ENCODE results near the gene CNKSR1.

The CNKSR1 gene

DNA sequence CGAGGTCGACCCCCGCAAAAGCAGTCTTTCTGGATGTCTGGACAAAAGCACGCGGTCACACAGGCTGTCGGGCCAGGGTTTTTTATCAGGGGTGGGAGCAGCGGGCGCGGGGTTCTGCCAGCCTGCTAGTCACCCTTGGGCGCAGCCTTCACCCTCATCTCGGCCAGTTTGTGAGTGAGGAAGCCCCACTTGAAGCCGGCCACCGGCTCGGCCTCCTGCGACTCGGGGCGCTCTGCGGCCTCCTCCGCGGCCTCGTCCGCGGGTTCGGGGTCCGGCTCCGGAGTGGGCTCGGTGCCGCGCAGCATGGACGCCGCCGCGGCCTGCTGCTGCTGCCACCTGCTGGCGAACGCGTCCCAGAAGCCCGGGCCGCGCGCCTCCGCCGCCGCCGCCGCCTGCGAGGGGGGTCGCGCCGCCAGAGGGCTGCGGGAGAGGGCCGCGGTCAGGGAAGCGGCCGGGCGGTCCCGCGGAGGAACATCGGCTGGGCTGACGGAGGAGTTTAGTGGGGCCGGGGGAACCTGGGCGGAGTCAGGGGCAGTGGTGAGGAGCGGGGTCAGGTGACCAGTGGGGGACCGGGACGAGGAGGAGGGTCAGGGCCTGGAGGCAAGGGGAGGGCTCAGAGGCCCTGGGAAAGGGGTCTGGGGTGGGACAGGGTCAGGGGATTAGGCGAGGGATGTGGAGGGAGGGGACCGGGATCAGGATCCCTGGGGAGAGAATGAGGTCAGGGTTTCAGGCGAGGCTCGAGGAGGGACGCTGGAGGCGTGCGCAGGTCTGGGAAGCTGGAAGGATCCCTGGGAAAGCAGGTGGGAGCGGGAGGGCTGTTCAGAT lies 13.0 kb upstream of the CNKSR1 start:
- Histone ChIP-seq H3K4me3 (replicated peaks; ENCODE audit: insufficient read depth, low read length) (peak overlapping the region; percentile 46), H3K27ac (replicated peaks) (no peak overlapping the region), H3K27me3 (ENCODE audit: insufficient read depth, poor library complexity, severe bottlenecking) (peaks cover 3% of the 10 kb centered on the region)
- no peak for TF ChIP-seq GABPA (IDR thresholded peaks at IDR 0.05; ENCODE audit: low read depth)
- DNase-seq (ENCODE audit: low read depth in 1 of 2, low spot score in 1 of 2), result peak in 1 of 2 experiments; percentile 26

DNA sequence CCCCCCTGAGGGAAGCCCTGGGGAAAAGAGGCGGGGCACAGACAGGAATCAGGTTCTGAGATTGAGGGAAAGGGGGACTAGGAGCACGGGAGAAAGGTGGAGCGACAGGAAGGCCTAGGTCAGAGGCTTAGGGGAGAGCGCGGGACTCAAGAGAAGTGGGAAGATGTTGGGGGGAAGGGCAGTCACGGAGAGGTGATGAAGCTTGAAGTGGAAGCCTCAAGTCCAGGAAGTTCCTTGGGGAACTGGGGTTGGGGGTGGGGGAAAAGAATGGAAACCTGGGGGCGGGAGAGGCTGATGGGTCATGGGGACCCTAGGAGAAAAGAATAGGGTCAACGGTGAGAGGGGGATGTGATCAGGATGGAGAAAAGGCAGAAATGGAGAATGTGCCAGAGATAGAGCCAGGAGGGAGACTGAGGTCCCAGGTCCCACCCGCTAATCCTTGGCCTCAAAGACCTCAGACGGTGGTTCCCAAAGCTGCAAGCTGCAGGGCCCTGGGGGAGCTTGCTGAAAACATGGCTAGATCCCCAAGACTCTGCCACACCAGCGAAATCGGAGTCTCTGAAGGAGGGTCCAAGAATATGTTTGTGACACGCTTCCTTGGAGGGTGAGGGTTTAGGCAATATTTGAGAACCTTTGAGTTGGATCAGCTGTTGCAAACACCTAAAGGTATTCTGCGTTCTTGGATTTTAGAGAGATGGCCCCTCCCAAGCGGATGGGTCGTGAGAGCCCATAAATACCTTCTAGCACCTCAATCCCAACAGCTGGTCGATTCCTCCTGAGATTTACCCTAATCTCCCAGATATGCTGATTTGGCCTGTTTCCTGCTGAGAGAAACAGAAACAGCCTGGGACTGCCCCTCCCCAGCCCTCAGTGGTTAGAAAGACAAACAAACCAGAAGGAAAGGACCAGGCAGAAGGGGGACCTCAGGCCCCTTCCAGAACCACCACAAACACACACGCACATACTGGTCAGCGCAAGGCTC lies 12.1 kb upstream of the CNKSR1 start:
- DNase-seq (ENCODE audit: low read depth in 1 of 2, low spot score in 1 of 2), result no peak
- TF ChIP-seq POLR2AphosphoS5 (IDR thresholded peaks at IDR 0.05; ENCODE audit: low read depth), result no peak
- TF ChIP-seq SPI1 (IDR thresholded peaks at IDR 0.05; ENCODE audit: borderline replicate concordance, low read depth), result no peak
- TF ChIP-seq, protein P1, sequence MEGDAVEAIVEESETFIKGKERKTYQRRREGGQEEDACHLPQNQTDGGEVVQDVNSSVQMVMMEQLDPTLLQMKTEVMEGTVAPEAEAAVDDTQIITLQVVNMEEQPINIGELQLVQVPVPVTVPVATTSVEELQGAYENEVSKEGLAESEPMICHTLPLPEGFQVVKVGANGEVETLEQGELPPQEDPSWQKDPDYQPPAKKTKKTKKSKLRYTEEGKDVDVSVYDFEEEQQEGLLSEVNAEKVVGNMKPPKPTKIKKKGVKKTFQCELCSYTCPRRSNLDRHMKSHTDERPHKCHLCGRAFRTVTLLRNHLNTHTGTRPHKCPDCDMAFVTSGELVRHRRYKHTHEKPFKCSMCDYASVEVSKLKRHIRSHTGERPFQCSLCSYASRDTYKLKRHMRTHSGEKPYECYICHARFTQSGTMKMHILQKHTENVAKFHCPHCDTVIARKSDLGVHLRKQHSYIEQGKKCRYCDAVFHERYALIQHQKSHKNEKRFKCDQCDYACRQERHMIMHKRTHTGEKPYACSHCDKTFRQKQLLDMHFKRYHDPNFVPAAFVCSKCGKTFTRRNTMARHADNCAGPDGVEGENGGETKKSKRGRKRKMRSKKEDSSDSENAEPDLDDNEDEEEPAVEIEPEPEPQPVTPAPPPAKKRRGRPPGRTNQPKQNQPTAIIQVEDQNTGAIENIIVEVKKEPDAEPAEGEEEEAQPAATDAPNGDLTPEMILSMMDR (IDR thresholded peaks at IDR 0.05; ENCODE audit: insufficient read depth, low read length), result no peak
- TF ChIP-seq GABPA (IDR thresholded peaks at IDR 0.05; ENCODE audit: low read depth), result no peak
- H3K4me3 ChIP-seq (replicated peaks; ENCODE audit: insufficient read depth, low read length), result no peak overlapping the region
- H3K27ac ChIP-seq (replicated peaks), result no peak overlapping the region
- peaks cover 3% of the 10 kb centered on the region for H3K27me3 ChIP-seq (ENCODE audit: insufficient read depth, poor library complexity, severe bottlenecking)

DNA sequence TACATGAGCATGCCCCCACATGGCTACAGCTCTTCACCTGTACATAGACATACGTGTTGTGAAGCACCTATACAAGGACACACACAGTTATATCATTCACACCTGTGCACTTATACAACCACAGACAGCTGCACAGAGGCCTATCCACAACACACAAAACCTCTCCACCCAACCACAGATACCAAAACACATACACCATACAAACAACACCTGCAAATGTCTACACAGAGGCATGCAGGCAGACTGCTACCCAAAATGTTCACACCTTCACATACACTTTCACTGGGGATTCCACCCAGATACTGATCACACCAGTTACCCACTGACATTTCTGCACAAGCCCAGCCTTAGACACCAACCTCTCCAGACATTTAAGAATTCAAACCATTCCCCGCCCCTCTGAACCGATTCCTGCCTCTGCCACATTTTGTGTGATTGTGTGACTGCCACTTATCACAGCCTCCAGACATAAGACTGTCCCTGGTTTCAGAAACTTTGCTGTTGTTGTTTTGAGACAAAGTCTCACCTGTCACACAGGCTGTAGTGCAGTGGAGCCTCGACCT lies 10.5 kb upstream of the CNKSR1 start:
- Histone ChIP-seq H3K27me3 (ENCODE audit: insufficient read depth, poor library complexity, severe bottlenecking) (peaks cover 3% of the 10 kb centered on the region), H3K4me3 (replicated peaks; ENCODE audit: insufficient read depth, low read length) (no peak overlapping the region), H3K27ac (replicated peaks) (no peak overlapping the region)
- DNase-seq (ENCODE audit: low read depth in 1 of 2, low spot score in 1 of 2), result no peak
- TF ChIP-seq, protein P2, sequence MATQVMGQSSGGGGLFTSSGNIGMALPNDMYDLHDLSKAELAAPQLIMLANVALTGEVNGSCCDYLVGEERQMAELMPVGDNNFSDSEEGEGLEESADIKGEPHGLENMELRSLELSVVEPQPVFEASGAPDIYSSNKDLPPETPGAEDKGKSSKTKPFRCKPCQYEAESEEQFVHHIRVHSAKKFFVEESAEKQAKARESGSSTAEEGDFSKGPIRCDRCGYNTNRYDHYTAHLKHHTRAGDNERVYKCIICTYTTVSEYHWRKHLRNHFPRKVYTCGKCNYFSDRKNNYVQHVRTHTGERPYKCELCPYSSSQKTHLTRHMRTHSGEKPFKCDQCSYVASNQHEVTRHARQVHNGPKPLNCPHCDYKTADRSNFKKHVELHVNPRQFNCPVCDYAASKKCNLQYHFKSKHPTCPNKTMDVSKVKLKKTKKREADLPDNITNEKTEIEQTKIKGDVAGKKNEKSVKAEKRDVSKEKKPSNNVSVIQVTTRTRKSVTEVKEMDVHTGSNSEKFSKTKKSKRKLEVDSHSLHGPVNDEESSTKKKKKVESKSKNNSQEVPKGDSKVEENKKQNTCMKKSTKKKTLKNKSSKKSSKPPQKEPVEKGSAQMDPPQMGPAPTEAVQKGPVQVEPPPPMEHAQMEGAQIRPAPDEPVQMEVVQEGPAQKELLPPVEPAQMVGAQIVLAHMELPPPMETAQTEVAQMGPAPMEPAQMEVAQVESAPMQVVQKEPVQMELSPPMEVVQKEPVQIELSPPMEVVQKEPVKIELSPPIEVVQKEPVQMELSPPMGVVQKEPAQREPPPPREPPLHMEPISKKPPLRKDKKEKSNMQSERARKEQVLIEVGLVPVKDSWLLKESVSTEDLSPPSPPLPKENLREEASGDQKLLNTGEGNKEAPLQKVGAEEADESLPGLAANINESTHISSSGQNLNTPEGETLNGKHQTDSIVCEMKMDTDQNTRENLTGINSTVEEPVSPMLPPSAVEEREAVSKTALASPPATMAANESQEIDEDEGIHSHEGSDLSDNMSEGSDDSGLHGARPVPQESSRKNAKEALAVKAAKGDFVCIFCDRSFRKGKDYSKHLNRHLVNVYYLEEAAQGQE (IDR thresholded peaks at IDR 0.05; ENCODE audit: insufficient replicate concordance, low read depth), result no peak
- TF ChIP-seq, protein P1 (IDR thresholded peaks at IDR 0.05; ENCODE audit: insufficient read depth, low read length), result no peak
- TF ChIP-seq GABPA (IDR thresholded peaks at IDR 0.05; ENCODE audit: low read depth) (no peak), SPI1 (IDR thresholded peaks at IDR 0.05; ENCODE audit: borderline replicate concordance, low read depth) (no peak), POLR2AphosphoS5 (IDR thresholded peaks at IDR 0.05; ENCODE audit: low read depth) (no peak)

DNA sequence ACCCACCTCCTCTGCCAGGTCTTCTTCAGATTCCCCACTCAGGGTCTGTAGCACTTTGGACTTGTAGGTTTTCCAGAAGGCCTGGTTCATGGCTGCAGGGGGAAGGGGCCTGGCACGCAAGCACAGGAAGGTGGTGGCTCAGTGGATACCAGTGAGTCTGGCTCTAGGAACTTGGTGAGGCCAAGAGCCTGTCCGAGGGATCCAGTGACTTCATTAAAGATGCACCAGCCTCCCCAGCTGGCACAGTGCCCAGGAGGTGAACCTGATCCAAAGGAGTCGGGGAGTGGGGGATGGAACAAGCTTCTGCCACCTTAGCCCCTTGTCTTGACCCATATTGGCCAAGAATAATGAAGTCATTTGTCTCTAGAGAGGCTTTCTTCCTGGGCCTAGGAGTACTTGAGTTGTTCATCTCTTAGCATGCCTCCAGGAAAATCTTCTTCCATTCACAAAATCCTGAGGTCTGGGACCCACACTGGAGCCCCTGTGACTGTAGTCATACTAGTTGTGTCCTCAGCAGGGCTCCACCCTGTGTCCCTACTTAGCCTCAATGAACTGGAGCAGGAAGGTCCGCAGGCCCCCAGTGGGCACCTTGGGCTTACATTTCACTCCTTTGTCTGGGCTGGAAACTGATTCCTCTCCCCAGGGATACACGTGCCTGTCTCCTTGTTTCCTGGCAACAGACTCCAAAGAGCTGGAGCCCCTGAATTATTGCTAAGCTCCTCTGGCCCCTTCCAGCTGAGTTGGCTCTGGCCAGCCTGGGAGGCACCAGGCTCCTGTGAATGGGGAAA lies 8.7 kb upstream of the CNKSR1 start, which contains the start of gene C1orf232:
Gene C1orf232 (minus strand): TSS at position 554 of the 788 bp plus-strand sequence. CDS start 464 bp downstream, at position 90.
- peak within 1 kb of the TSS; percentile 96 for H3K4me3 ChIP-seq (replicated peaks; ENCODE audit: insufficient read depth, low read length)
- H3K27me3 ChIP-seq (ENCODE audit: insufficient read depth, poor library complexity, severe bottlenecking), result no peaks in the 10 kb centered on the region
- no peak for DNase-seq (ENCODE audit: low read depth in 1 of 2, low spot score in 1 of 2)
- no peak for TF ChIP-seq POLR2AphosphoS5 (IDR thresholded peaks at IDR 0.05; ENCODE audit: low read depth)
- no peak for TF ChIP-seq GABPA (IDR thresholded peaks at IDR 0.05; ENCODE audit: low read depth)
- TF ChIP-seq, protein P2 (IDR thresholded peaks at IDR 0.05; ENCODE audit: insufficient replicate concordance, low read depth), result no peak
- TF ChIP-seq, protein P1 (IDR thresholded peaks at IDR 0.05; ENCODE audit: insufficient read depth, low read length), result no peak
- TF ChIP-seq SPI1 (IDR thresholded peaks at IDR 0.05; ENCODE audit: borderline replicate concordance, low read depth), result no peak
- H3K27ac ChIP-seq (replicated peaks), result peak within 1 kb of the TSS; percentile 79
